HG03354 (cell line): ENCODE results near the gene SLC49A3.
"Not testable (repeated sequence)": the region's sequence is repeated elsewhere in the genome, so short reads cannot be mapped to it uniquely, and the experiment has no call there.

Source experiments
- ATAC-seq: cut with Tn5 transposase; IDR thresholded peaks from one replicate; pipeline ENCODE4 v1.9.1; 2021; ENCODE audit warnings: mild to moderate bottlenecking; ENCODE audit not compliant: unreplicated experiment, poor library complexity, severe bottlenecking

The SLC49A3 gene

GRCh38 chr4:704971-705277 is 16.0 kb upstream of the SLC49A3 start:
- no peak for ATAC-seq

GRCh38 chr4:704198-704891 is 15.4 kb upstream of the SLC49A3 start:
- no peak for ATAC-seq

DNA sequence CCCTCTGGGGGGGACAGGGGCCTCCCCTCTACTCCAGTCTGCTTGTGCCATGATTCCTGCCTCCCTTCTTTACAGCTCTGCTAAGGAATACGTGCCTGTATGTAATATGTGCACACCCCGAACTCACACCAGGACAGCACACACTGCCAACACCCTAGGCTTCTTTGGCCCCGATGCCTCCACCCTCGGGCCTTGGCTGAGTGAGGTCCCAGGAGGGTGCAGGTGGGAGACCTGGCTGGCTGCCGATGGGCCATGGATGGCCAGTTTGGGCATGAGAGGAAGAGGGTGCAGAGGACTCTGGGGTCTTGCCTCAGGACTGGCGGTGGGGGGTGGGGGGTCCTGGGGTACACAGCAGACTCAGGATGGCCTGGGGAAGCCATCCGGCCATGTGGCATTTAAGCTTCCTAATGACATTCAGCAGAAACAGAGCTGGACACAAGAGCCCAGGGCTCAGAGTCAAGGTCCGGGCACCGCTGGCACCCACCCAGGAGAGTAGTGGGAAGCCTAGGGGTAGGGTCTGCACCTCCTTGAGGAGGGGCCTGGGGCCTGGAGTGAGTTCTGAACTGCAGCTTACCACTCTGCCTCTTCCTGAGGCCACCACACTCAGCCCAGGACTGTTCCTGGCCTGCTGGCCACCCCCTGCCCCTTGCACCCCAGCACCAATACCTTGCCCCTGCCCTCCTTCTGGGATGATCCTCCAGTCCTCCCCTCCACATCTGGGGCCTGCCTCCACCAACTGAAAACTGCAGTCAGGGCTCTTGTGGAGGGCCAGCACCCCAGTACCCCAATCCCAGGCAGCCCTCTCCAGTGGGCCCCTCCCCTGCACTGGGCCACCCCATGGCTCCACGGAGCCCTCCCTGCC is 14.6 kb upstream of the SLC49A3 start:
- ATAC-seq = no peak

GRCh38 chr4:702618-703048 is 13.7 kb upstream of the SLC49A3 start:
- no peak for ATAC-seq

- no peak for ATAC-seq
These were observed 11.8 kb upstream of the SLC49A3 start for GRCh38 chr4:700587-701264.

DNA sequence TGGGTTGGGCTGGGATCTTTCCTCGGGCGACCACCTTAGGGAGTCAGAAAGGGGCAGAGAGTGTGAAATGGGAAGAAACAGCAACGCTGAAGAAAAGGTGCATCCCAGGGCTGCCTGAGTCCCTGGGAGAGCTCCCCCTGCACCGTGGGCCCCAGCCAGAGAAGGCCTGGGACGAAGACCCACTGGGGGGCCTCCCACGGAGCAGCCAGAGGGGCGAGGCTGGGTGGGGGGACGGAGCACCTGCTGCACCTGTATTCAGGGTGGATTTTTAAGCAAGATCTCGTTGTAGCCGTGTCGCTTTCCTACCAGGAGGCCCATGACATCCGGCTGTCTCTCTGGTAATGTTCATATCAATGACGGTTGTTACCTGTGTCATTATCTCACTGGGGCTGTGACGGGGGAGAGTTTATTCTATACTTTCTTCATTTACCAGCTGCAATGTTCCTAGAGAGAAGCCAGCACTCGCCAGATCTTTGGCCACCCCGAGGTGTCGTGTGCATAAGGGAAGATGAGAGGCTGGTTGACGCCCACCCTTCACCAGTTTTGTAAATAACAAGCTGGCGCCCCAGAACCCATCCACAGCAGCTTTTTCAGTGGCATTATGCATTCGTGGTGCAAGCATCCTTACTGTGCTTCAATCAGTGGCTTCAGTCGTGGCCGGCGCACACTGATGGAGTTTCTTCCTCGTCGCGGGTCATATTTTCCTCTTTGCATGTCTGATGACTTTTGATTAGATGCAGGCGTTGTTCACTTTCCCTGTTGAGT is 11.0 kb upstream of the SLC49A3 start:
- no peak for ATAC-seq

GRCh38 chr4:694341-694940 is 5.5 kb upstream of the SLC49A3 start:
- not testable (repeated sequence) for ATAC-seq

DNA sequence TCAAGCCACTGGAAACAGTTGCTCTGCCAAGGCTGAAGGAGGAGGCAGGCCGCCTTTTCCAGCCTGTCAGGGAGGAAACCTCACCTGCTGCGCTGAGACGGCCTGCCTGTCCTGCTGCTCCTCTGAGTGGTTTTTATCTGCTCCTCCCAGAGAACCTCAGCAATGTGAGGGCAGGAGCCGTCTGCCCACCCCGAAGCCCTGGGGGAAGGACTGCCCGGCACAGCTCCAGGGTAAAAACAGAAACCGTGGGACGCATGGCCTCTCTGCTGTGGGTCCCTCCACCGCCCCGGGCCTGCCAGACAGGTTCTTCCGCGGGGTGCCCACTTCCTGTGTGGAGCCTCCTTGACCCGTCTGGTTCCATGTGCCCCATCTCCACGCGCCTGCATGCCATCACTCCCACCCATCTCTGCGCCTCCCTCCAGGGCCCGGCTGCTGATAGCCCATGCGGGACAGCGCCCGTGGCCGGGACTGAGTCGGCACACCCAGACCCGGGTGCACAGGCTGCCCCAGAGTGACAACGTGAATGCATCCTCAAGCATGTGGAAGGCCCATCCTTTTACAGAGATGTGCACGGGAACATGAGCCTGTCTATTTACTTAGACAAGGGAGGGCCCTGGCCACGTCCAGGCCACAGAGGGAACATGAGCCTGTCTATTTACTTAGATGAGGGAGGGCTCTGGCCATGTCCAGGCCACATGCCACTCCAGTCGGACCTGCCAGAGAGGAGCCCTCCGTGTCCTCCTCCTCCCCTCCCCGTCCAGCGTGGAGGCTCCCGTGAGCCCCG is 4.0 kb upstream of the SLC49A3 start:
- ATAC-seq = no peak

GRCh38 chr4:689723-690122 is 772 bp upstream of the SLC49A3 start:
- no peak for ATAC-seq

GRCh38 chr4:687971-688853 is 739 bp downstream of the SLC49A3 start:
- no peak for ATAC-seq

DNA sequence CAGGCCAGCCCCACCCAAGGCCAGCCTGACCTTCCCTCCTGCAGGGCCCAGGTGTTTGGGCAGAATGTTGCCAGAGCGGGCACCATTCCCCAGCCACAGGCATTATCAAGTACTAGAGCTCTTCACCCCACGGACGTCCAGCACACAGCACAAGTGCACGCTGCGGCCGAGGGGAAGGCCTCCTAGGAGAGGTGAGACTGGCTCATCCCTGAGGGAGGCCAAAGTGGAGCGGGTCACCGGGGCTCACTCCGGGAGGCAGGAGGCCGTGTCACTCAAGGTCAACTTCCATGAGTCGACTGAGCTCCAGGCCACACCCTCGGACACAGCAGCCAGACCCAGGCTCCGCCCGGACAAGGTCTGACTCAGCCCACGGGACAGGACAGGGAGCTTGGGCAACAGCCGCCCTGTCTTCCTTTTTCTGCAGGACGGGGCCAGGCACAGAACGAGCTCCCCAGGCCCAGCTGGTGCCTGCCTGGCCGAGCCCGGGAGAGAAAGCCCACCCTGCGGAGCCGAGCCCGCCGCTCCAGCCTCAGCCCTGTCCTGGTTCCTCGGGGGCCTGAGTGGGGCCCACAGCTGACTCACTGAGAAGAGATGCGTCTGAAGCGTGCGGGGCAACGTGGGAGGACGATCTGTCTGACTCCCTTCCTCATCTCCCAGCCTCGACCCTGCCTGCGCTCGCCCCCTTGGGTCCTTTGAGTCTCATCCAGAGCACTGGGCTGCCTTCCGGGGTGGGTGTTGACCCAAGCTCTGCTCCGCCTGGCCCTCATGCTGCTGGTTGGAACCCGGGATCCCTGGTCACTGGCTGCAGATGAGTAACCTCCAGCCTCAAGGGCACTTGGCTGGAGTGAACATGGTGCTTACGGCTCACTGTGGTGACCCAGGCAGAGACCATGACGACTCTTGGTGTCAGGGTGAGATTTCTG is 1.6 kb downstream of the SLC49A3 start:
- no peak for ATAC-seq

DNA sequence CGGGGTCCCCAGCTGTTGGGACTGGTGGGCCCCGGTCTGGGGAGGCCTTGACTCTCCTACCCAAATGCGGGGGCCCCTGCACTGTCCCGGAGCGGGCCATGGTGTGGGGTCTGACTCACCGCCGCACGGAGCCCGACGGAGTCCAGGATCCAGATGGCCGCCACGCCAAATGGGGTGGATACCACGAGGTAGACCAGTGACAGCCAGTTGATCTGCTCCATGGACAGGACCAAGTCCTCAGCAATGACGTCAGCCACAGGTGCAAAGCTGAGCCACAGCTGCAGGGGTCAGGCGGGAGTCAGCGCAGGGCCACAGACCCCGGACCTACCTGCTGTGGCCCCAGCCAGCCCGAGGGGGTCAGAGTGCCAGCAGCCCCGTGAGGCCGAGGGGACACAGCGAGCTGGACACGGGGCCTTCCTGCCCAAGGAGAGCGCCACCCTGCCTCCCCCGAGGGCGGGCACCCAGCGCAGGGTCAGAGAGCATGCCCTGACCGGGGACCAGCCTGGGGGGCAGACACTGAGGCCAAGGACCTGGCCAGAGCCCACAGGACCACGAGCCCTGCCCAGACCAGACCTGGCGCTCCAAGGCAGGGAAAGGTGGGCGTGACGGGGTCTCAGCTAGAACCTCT is 2.4 kb downstream of the SLC49A3 start:
- ATAC-seq = no peak

GRCh38 chr4:685679-686412 is 3.1 kb downstream of the SLC49A3 start:
- no peak for ATAC-seq

DNA sequence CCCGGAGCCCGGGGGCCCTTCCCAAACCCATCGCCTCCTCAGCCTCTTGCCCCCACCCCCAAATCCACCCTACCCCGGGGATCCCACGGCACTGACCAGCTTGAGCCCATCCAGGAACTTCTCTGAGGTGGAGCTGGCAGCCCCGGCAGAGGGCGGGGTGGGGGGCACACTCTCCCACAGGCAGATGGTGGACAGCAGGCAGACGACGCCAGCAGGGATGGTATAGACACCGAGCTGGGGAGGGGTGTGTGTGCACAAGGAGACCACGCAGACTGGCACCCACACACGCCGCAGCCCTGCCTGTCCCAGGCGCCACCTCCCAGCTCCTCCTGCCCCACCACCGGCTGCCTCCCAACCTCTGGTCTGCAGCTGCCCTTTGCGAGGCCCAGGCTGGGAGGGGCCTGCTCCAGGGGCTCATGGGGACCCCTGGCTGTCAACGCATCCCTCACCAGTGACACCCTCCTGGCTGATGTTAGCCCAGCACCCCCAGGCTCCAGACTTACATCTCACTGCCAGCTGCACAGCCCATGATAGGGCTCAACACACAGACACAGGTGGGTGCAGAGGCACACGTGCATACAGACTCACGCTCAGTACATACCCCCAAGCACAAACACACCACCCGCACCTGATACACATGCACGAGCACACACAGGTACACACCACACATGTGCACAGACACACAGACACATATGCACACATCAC is 4.2 kb downstream of the SLC49A3 start:
- no peak for ATAC-seq

DNA sequence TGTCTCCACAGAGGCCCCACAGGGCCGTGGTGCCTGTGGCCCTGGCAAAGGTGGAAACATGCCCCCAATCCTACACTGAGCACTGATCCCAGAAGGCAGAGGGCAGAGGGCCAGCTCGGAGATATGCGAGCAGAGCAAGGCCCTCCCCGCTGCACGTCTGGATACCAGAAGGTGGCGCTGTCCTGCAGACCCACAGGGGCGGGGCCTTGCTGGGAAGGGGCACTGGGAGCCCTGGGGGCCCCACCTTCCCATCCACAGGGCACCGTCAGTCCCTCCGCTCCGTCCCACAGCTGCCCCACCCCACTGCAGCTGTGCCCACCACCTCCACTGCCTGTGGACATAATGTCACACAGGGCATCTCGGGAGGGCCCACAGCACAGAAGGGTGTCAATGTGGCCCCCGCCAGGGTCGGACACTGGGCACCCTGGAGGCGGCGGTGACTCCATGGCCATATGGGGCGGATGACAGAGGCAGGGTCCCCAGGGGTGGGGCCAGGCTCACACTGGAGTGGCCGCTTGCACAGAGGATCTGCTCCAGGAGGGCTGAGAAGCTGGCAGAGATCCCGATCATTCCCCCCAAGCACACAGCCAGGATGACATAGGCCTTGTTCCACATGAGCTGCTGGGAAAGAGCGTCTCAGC is 4.8 kb downstream of the SLC49A3 start:
- no peak for ATAC-seq
